Measurements from ENCODE around the gene SLC35F3. TPM values are rescaled to one million over a fixed set of nuclear protein-coding genes. Genes with fewer than 3 reads are reported as not detected.

Gene SLC35F3
- total RNA-seq, 1 experiment from 2014 or later = 3.3 TPM

- intact Hi-C loops (cut with micrococcal nuclease) = no loop called here
- H3K27me3 Mint-ChIP-seq (ENCODE audit: insufficient read depth, unreplicated experiment) = no peaks in the 10 kb centered on the region
- no peaks in the 10 kb centered on the region for H3K36me3 Mint-ChIP-seq (ENCODE audit: insufficient read depth, unreplicated experiment)
- no peak for TF ChIP-seq CTCF (IDR thresholded peaks at IDR 0.05; ENCODE audit: unreplicated experiment)
- no peaks in the 10 kb centered on the region for H3K4me1 Mint-ChIP-seq (ENCODE audit: insufficient read depth, unreplicated experiment)
- H3K9me3 Mint-ChIP-seq (ENCODE audit: unreplicated experiment) = peaks cover 6% of the 10 kb centered on the region
- H3K27ac Mint-ChIP-seq (ENCODE audit: low read depth, unreplicated experiment) = no peak overlapping the region
- no peak for DNase-seq (ENCODE audit: unreplicated experiment)
- H3K4me3 Mint-ChIP-seq (ENCODE audit: unreplicated experiment) = no peak overlapping the region
- no TSS peak for BruUV-seq (replicated peaks)
- ChIA-PET CTCF (interaction anchor here (0.8 to 0.9 kb wide), 2 partner anchors 22 to 497 kb away, joined by 3 to 5 read pairs; no protein-coding TSS in a partner anchor), POLR2A (interaction anchor here (1.0 kb wide), 1 partner anchor 12 kb away, joined by 3 read pairs; no protein-coding TSS in a partner anchor)
These were observed 34.0 kb downstream of the SLC35F3 start for GRCh38 chr1:233938476-233938875.

DNA sequence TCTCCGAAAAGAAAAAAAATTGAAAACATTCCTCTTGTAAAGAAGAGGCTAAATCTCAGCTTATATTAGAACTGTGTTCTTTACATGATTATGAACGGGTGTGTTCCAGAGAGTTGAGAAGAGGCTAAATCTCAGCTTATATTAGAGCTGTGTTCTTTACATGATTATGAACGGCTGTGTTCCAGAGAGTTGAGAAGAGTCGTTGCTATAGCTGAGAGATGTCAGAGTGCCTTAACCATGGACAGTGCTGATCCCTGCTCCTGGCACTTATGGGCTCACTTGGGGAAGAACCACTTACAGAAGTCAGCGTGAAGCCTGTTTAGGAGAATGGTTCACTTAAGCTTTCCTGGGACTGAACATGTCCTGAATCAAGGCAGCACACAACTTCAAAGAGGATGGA is 35.0 kb downstream of the SLC35F3 start:
- CTCF ChIA-PET = interaction anchor here (0.6 to 0.9 kb wide), 3 partner anchors 28 to 323 kb away, joined by 3 read pairs; no protein-coding TSS in a partner anchor
- Mint-ChIP-seq H3K27me3 (ENCODE audit: insufficient read depth, unreplicated experiment) (no peaks in the 10 kb centered on the region), H3K9me3 (ENCODE audit: unreplicated experiment) (peaks cover 6% of the 10 kb centered on the region), H3K4me1 (ENCODE audit: insufficient read depth, unreplicated experiment) (no peaks in the 10 kb centered on the region), H3K4me3 (ENCODE audit: unreplicated experiment) (no peak overlapping the region), H3K27ac (ENCODE audit: low read depth, unreplicated experiment) (no peak overlapping the region), H3K36me3 (ENCODE audit: insufficient read depth, unreplicated experiment) (no peaks in the 10 kb centered on the region)
- TF ChIP-seq CTCF (IDR thresholded peaks at IDR 0.05; ENCODE audit: unreplicated experiment) = no peak
- POLR2A ChIA-PET = no interaction called here
- BruUV-seq (replicated peaks) = no TSS peak
- intact Hi-C loops (cut with micrococcal nuclease) = no loop called here
- no peak for DNase-seq (ENCODE audit: unreplicated experiment)

DNA sequence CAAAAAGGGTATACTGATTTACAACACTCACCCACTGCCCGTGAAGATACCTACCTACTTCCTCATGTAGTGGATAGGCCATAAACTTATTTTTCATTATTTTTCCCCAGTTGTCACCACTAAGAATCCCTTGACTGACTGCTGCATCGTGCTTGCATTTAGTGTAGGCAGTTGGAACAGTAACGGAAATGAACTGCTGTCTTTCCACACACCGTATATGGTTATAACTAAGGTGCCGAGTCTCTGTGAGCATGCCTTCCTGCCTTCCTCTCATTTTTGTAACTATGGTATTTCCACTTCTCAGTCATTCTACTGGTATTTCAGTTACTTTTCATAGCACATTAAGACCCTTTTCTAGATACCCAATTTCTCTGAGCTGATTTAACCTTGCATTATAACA is 36.4 kb downstream of the SLC35F3 start:
- BruUV-seq (replicated peaks) = no TSS peak
- Mint-ChIP-seq H3K36me3 (ENCODE audit: insufficient read depth, unreplicated experiment) (no peaks in the 10 kb centered on the region), H3K27me3 (ENCODE audit: insufficient read depth, unreplicated experiment) (no peaks in the 10 kb centered on the region), H3K4me3 (ENCODE audit: unreplicated experiment) (no peak overlapping the region), H3K4me1 (ENCODE audit: insufficient read depth, unreplicated experiment) (peaks cover 7% of the 10 kb centered on the region), H3K9me3 (ENCODE audit: unreplicated experiment) (peaks cover 6% of the 10 kb centered on the region), H3K27ac (ENCODE audit: low read depth, unreplicated experiment) (no peak overlapping the region)
- intact Hi-C loops (cut with micrococcal nuclease) = no loop called here
- no peak for TF ChIP-seq CTCF (IDR thresholded peaks at IDR 0.05; ENCODE audit: unreplicated experiment)
- no peak for DNase-seq (ENCODE audit: unreplicated experiment)
- POLR2A ChIA-PET = no interaction called here
- CTCF ChIA-PET = no interaction called here

DNA sequence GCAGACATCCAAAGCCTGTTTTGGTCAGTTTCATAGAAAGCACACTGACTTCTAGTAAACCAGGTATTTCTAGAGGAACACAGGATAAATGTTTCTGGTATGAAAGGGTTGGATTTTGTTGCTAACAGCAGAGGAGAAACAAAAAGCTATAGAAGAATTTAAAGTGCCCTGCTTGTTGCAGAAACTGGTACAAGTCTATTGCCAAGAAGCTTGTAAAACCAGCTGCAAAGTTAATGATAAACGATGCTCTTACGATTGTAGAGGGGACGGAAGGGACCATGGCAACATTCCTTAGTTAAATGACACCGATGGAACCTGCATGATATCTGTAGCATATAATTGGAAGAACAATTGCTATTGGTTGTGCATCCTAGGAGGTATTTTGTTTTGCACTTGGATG is 40.1 kb downstream of the SLC35F3 start:
- POLR2A ChIA-PET = interaction anchor here (1.4 kb wide), 1 partner anchor 51 kb away, joined by 3 read pairs; no protein-coding TSS in a partner anchor
- H3K9me3 Mint-ChIP-seq (ENCODE audit: unreplicated experiment) = no peaks in the 10 kb centered on the region
- intact Hi-C loops (cut with micrococcal nuclease) = no loop called here
- TF ChIP-seq CTCF (IDR thresholded peaks at IDR 0.05; ENCODE audit: unreplicated experiment) = no peak
- no peaks in the 10 kb centered on the region for H3K36me3 Mint-ChIP-seq (ENCODE audit: insufficient read depth, unreplicated experiment)
- H3K27ac Mint-ChIP-seq (ENCODE audit: low read depth, unreplicated experiment) = no peak overlapping the region
- H3K4me3 Mint-ChIP-seq (ENCODE audit: unreplicated experiment) = no peak overlapping the region
- peaks cover 7% of the 10 kb centered on the region for H3K4me1 Mint-ChIP-seq (ENCODE audit: insufficient read depth, unreplicated experiment)
- BruUV-seq (replicated peaks) = no TSS peak
- CTCF ChIA-PET = interaction anchor here (1.1 to 2.0 kb wide), 5 partner anchors 27 to 504 kb away, joined by 3 to 9 read pairs (median 3); partner anchors contain the start of gene SLC35F3
- no peaks in the 10 kb centered on the region for H3K27me3 Mint-ChIP-seq (ENCODE audit: insufficient read depth, unreplicated experiment)
- DNase-seq (ENCODE audit: unreplicated experiment) = no peak
